Activated T-cell treated with anti-CD3 and anti-CD28 coated beads, Interleukin-2, amount 50 U/mL, for 72 hours (primary cell): ENCODE data around the gene CORO6. TPM values are rescaled to one million over a fixed set of nuclear protein-coding genes. Genes with fewer than 3 reads are reported as not detected.

Experiments used
- ATAC-seq, 2 donors: fragments of 150-1000 bp; cut with Tn5 transposase; replicated peaks in 1 of 2; 2 replicates each; pipeline ENCODE4 v1.10.0; 2021; ENCODE audit warnings: moderate library complexity in 2 of 2, mild to moderate bottlenecking in 1 of 2
- DNase-seq, 2 donors: peaks; one replicate each; pipeline ENCODE4 v3.0.0; 2021 to 2022; ENCODE audit warnings: mixed read lengths in 1 of 2
- H3K27ac Mint-ChIP-seq: one replicate; pipeline ENCODE4 v1.8.0; 2022; ENCODE audit warnings: mild to moderate bottlenecking, moderate library complexity, mixed read lengths
- H3K27me3 Mint-ChIP-seq: one replicate; pipeline ENCODE4 v1.8.0; 2022; ENCODE audit warnings: low read depth, mixed read lengths
- H3K36me3 Mint-ChIP-seq, 2 donors: one replicate each; pipeline ENCODE4 v1.8.0; 2022; ENCODE audit warnings: mixed read lengths in 2 of 2, mild to moderate bottlenecking in 1 of 2; ENCODE audit not compliant: insufficient read depth in 2 of 2
- H3K4me1 Mint-ChIP-seq: one replicate; pipeline ENCODE4 v1.8.0; 2022; ENCODE audit warnings: low read depth, mixed read lengths
- H3K4me3 Mint-ChIP-seq, 2 donors: one replicate each; pipeline ENCODE4 v1.8.0; 2022; ENCODE audit warnings: mild to moderate bottlenecking in 2 of 2, mixed read lengths in 2 of 2, moderate library complexity in 2 of 2
- H3K9me3 Mint-ChIP-seq, 2 donors: one replicate each; pipeline ENCODE4 v1.8.0; 2022; ENCODE audit warnings: mixed read lengths in 2 of 2
- total RNA-seq, 2 donors: library from RNA; stranded (reverse); gene quantifications; one replicate each; pipeline ENCODE4 v1.2.3, GENCODE V29; 2022

CORO6 gene
- total RNA-seq, 2 donors from 2014 or later: 10.4 to 13.9 TPM

- no peaks in the 10 kb centered on the region for H3K9me3 Mint-ChIP-seq
- H3K4me1 Mint-ChIP-seq: peaks cover 22% of the 10 kb centered on the region
- ATAC-seq: peak in 1 of 2 donors; percentile 55
- H3K36me3 Mint-ChIP-seq: peaks cover 0 to 5% of the 10 kb centered on the region in 2 donors
- H3K27me3 Mint-ChIP-seq: no peaks in the 10 kb centered on the region
- H3K4me3 Mint-ChIP-seq: no peak overlapping the region
- H3K27ac Mint-ChIP-seq: peak overlapping the region; percentile 42
- DNase-seq: peak; percentile 70 to 81
These were observed 49.8 kb downstream of the CORO6 start for GRCh38 chr17:29572691-29573557.

GRCh38 chr17:29571883-29572681 lies 50.6 kb downstream of the CORO6 start:
- ATAC-seq (no peak), DNase-seq (no peak)
- H3K9me3 Mint-ChIP-seq: no peaks in the 10 kb centered on the region
- H3K4me3 Mint-ChIP-seq: no peak overlapping the region
- H3K27ac Mint-ChIP-seq: no peak overlapping the region
- no peaks in the 10 kb centered on the region for H3K27me3 Mint-ChIP-seq
- H3K36me3 Mint-ChIP-seq: peaks cover 0 to 3% of the 10 kb centered on the region in 2 donors
- H3K4me1 Mint-ChIP-seq: peaks cover 22% of the 10 kb centered on the region

- no peaks in the 10 kb centered on the region for H3K27me3 Mint-ChIP-seq
These were observed 51.2 kb downstream of the CORO6 start for GRCh38 chr17:29571486-29571882.

GRCh38 chr17:29570521-29570920 lies 52.2 kb downstream of the CORO6 start:
- Mint-ChIP-seq H3K4me1 (peaks cover 28% of the 10 kb centered on the region), H3K27ac (no peak overlapping the region), H3K4me3 (peak overlapping the region; percentile 1 to 51), H3K36me3 (peaks cover 0 to 5% of the 10 kb centered on the region in 2 donors), H3K27me3 (no peaks in the 10 kb centered on the region), H3K9me3 (no peaks in the 10 kb centered on the region)
- ATAC-seq (no peak), DNase-seq (no peak)

More at GRCh38 chr17:29571486-29571882, 51.2 kb downstream of the CORO6 start:
- ATAC-seq (no peak), DNase-seq (no peak)
- Mint-ChIP-seq H3K36me3 (peaks cover 0 to 3% of the 10 kb centered on the region in 2 donors), H3K9me3 (no peaks in the 10 kb centered on the region), H3K4me1 (peaks cover 22% of the 10 kb centered on the region), H3K27ac (no peak overlapping the region), H3K4me3 (no peak overlapping the region)

GRCh38 chr17:29569245-29569950 lies 53.3 kb downstream of the CORO6 start:
- no peak for ATAC-seq
- H3K4me1 Mint-ChIP-seq: peaks cover 34% of the 10 kb centered on the region
- DNase-seq: no peak
- H3K27me3 Mint-ChIP-seq: no peaks in the 10 kb centered on the region
- H3K9me3 Mint-ChIP-seq: no peaks in the 10 kb centered on the region
- peaks cover 0 to 5% of the 10 kb centered on the region in 2 donors for H3K36me3 Mint-ChIP-seq
- H3K4me3 Mint-ChIP-seq: peak overlapping the region; percentile 83 to 89
- no peak overlapping the region for H3K27ac Mint-ChIP-seq

- peaks cover 34% of the 10 kb centered on the region for H3K4me1 Mint-ChIP-seq
- H3K4me3 Mint-ChIP-seq: peak within 1 kb of the TSS; percentile 93 to 95
- H3K9me3 Mint-ChIP-seq: no peaks in the 10 kb centered on the region
These were observed 54.1 kb downstream of the CORO6 start, which contains the start of gene TP53I13 for GRCh38 chr17:29568331-29569244. Gene TP53I13, plus strand, starts transcription at chr17:29568701. Its CDS starts 58 bp downstream, at chr17:29568759.

GRCh38 chr17:29567554-29568330 lies 55.0 kb downstream of the CORO6 start:
- peaks cover 0 to 4% of the 10 kb centered on the region in 2 donors for H3K36me3 Mint-ChIP-seq
- peak overlapping the region; percentile 94 for H3K27ac Mint-ChIP-seq
- no peaks in the 10 kb centered on the region for H3K9me3 Mint-ChIP-seq
- H3K27me3 Mint-ChIP-seq: no peaks in the 10 kb centered on the region
- ATAC-seq: peak; percentile 68 to 72
- DNase-seq: peak; percentile 89 to 92
- H3K4me1 Mint-ChIP-seq: peaks cover 36% of the 10 kb centered on the region
- H3K4me3 Mint-ChIP-seq: peak overlapping the region; percentile 93 to 95

More at GRCh38 chr17:29568331-29569244, 54.1 kb downstream of the CORO6 start, which contains the start of gene TP53I13:
- no peaks in the 10 kb centered on the region for H3K27me3 Mint-ChIP-seq
- peaks cover 0 to 4% of the 10 kb centered on the region in 2 donors for H3K36me3 Mint-ChIP-seq
- peak; percentile 90 to 91 for DNase-seq
- H3K27ac Mint-ChIP-seq: peak within 1 kb of the TSS; percentile 94
- peak; percentile 55 to 62 for ATAC-seq

GRCh38 chr17:29567304-29567553 lies 55.5 kb downstream of the CORO6 start:
- ATAC-seq (peak; percentile 28 to 33), DNase-seq (no peak)
- no peaks in the 10 kb centered on the region for H3K9me3 Mint-ChIP-seq
- H3K4me1 Mint-ChIP-seq: peaks cover 38% of the 10 kb centered on the region
- H3K4me3 Mint-ChIP-seq: peak overlapping the region; percentile 93 to 95
- peaks cover 0 to 4% of the 10 kb centered on the region in 2 donors for H3K36me3 Mint-ChIP-seq
- H3K27me3 Mint-ChIP-seq: no peaks in the 10 kb centered on the region
- H3K27ac Mint-ChIP-seq: no peak overlapping the region

GRCh38 chr17:29566473-29567303 lies 56.0 kb downstream of the CORO6 start, which contains the start of gene ABHD15:
Gene ABHD15, minus strand, starts transcription at chr17:29567037. Its CDS starts 71 bp downstream, at chr17:29566966.
- ATAC-seq: peak; percentile 52 to 59
- Mint-ChIP-seq H3K4me1 (peaks cover 38% of the 10 kb centered on the region), H3K9me3 (no peaks in the 10 kb centered on the region), H3K27ac (peak within 1 kb of the TSS; percentile 77), H3K27me3 (no peaks in the 10 kb centered on the region), H3K4me3 (peak within 1 kb of the TSS; percentile 93 to 95), H3K36me3 (peaks cover 3 to 4% of the 10 kb centered on the region in 2 donors)
- peak; percentile 81 to 82 for DNase-seq

GRCh38 chr17:29565643-29566472 lies 56.9 kb downstream of the CORO6 start:
- Mint-ChIP-seq H3K4me1 (peaks cover 34% of the 10 kb centered on the region), H3K4me3 (peak overlapping the region; percentile 93 to 95), H3K9me3 (no peaks in the 10 kb centered on the region), H3K36me3 (peaks cover 3 to 4% of the 10 kb centered on the region in 2 donors), H3K27me3 (no peaks in the 10 kb centered on the region), H3K27ac (peak overlapping the region; percentile 77)
- DNase-seq: peak; percentile 72 to 73
- ATAC-seq: peak; percentile 9 to 27
